H9 (cell line): Measurements from ENCODE around the gene MND1. TPM values are rescaled to one million over a fixed set of nuclear protein-coding genes. Genes with fewer than 3 reads are reported as not detected.

Experiments
- DNase-seq: peaks from one replicate; pipeline ENCODE4 v3.0.0-alpha.2; 2017
- H2AFZ ChIP-seq: one replicate; pipeline ENCODE4 v1.6.1; 2013; ENCODE audit warnings: mild to moderate bottlenecking, low read length, control low read depth, moderate library complexity
- H2AK5ac ChIP-seq: 2 replicates; pipeline ENCODE4 v1.6.1; 2013; ENCODE audit warnings: low read length, control low read depth, mixed read lengths; ENCODE audit not compliant: insufficient read length
- H2BK120ac ChIP-seq: one replicate; pipeline ENCODE4 v1.6.1; 2013; ENCODE audit warnings: low read depth, mild to moderate bottlenecking, low read length, control low read depth, inconsistent platforms; ENCODE audit not compliant: poor library complexity, severe bottlenecking
- H2BK12ac ChIP-seq: 2 replicates; pipeline ENCODE4 v1.6.1; 2013; ENCODE audit warnings: low read length, control low read depth, mixed read lengths, low read depth; ENCODE audit not compliant: insufficient read length
- H2BK15ac ChIP-seq: 2 replicates; pipeline ENCODE4 v1.6.1; 2013; ENCODE audit warnings: low read depth, low read length, control low read depth
- H2BK20ac ChIP-seq: one replicate; pipeline ENCODE4 v1.6.1; 2013; ENCODE audit warnings: low read depth, mild to moderate bottlenecking, low read length, control low read depth, inconsistent platforms; ENCODE audit not compliant: poor library complexity, severe bottlenecking
- H2BK5ac ChIP-seq: 2 replicates; pipeline ENCODE4 v1.6.1; 2013; ENCODE audit warnings: low read length, control low read depth, mixed read lengths; ENCODE audit not compliant: insufficient read length
- H3K14ac ChIP-seq: 2 replicates; pipeline ENCODE4 v1.6.1; 2013; ENCODE audit warnings: low read length, control low read depth; ENCODE audit not compliant: insufficient read depth
- H3K18ac ChIP-seq: 2 replicates; pipeline ENCODE4 v1.6.1; 2013; ENCODE audit warnings: low read depth, mild to moderate bottlenecking, mixed read lengths, low read length, control low read depth; ENCODE audit not compliant: insufficient read length
- H3K23ac ChIP-seq: 2 replicates; pipeline ENCODE4 v1.6.1; 2013; ENCODE audit warnings: low read length, control low read depth, mixed read lengths, low read depth; ENCODE audit not compliant: insufficient read length
- H3K23me2 ChIP-seq: 2 replicates; pipeline ENCODE4 v1.6.1; 2013; ENCODE audit warnings: low read depth, mild to moderate bottlenecking, mixed read lengths, low read length, control low read depth; ENCODE audit not compliant: insufficient read length, poor library complexity, severe bottlenecking
- H3K27ac ChIP-seq: 2 replicates; pipeline ENCODE4 v1.5.1; 2013; ENCODE audit warnings: low read length, control low read depth, mixed read lengths, low read depth; ENCODE audit not compliant: insufficient read length
- H3K27me3 ChIP-seq: 2 replicates; pipeline ENCODE4 v1.6.1; 2013; ENCODE audit warnings: low read length, control low read depth, inconsistent platforms; ENCODE audit not compliant: insufficient read depth
- H3K4ac ChIP-seq: 2 replicates; pipeline ENCODE4 v1.6.1; 2013; ENCODE audit warnings: low read depth, mild to moderate bottlenecking, control low read depth, inconsistent platforms, low read length, moderate library complexity
- H3K4me1 ChIP-seq: 2 replicates; pipeline ENCODE4 v1.6.1; 2013; ENCODE audit warnings: low read length, control low read depth, inconsistent platforms; ENCODE audit not compliant: insufficient read depth
- H3K4me2 ChIP-seq: 2 replicates; pipeline ENCODE4 v1.6.1; 2013; ENCODE audit warnings: low read length, control low read depth, mixed read lengths; ENCODE audit not compliant: insufficient read length, insufficient read depth
- H3K56ac ChIP-seq: 2 replicates; pipeline ENCODE4 v1.6.1; 2013; ENCODE audit warnings: low read depth, mild to moderate bottlenecking, mixed read lengths, low read length, control low read depth; ENCODE audit not compliant: insufficient read length
- H3K79me1 ChIP-seq: 2 replicates; pipeline ENCODE4 v1.6.1; 2013; ENCODE audit warnings: low read depth, mild to moderate bottlenecking, moderate library complexity, low read length, control low read depth, inconsistent platforms; ENCODE audit not compliant: insufficient read depth, poor library complexity, severe bottlenecking
- H3K79me2 ChIP-seq: 2 replicates; pipeline ENCODE4 v1.6.1; 2013; ENCODE audit warnings: low read length, control low read depth, inconsistent platforms; ENCODE audit not compliant: insufficient read depth
- H3K9ac ChIP-seq: 2 replicates; pipeline ENCODE4 v1.6.1; 2013; ENCODE audit warnings: low read length, control low read depth, mixed read lengths; ENCODE audit not compliant: insufficient read length; ENCODE audit errors: extremely low read depth
- H3K9me3 ChIP-seq: one replicate; pipeline ENCODE4 v1.6.1; 2013; ENCODE audit warnings: low read depth, low read length, inconsistent platforms; ENCODE audit not compliant: control insufficient read depth
- H3T11ph ChIP-seq: one replicate; pipeline ENCODE4 v1.6.1; 2013; ENCODE audit warnings: mild to moderate bottlenecking, low read length, control low read depth, inconsistent platforms
- H4K20me1 ChIP-seq: one replicate; pipeline ENCODE4 v1.6.1; 2013; ENCODE audit not compliant: control insufficient read depth, insufficient read length, insufficient read depth
- H4K5ac ChIP-seq: 2 replicates; pipeline ENCODE4 v1.6.1; 2013; ENCODE audit warnings: low read depth, mild to moderate bottlenecking, mixed read lengths, low read length, control low read depth; ENCODE audit not compliant: insufficient read length
- H4K8ac ChIP-seq: replicated peaks from 2 replicates; pipeline ENCODE4 v1.6.1; 2013; ENCODE audit warnings: low read length, control low read depth, mixed read lengths, low read depth; ENCODE audit not compliant: insufficient read length
- H4K91ac ChIP-seq: 2 replicates; pipeline ENCODE4 v1.6.1; 2013; ENCODE audit warnings: low read depth, mild to moderate bottlenecking, moderate library complexity, mixed read lengths, low read length, control low read depth; ENCODE audit not compliant: insufficient read length
- H3K27ac Mint-ChIP-seq, 3 experiments: 2 replicates in 2 of 3; 3 replicates in 1 of 3; pipeline ENCODE4 v1.8.0; 2020 to 2021; ENCODE audit warnings: mixed read lengths in 3 of 3, mild to moderate bottlenecking in 1 of 3, moderate library complexity in 1 of 3
- H3K27me3 Mint-ChIP-seq: 2 replicates; pipeline ENCODE4 v1.8.0; 2021; ENCODE audit warnings: low read depth, mild to moderate bottlenecking, moderate library complexity, mixed read lengths
- H3K36me3 Mint-ChIP-seq, 3 experiments: 2 replicates in 2 of 3; 3 replicates in 1 of 3; pipeline ENCODE4 v1.8.0; 2020 to 2021; ENCODE audit warnings: low read depth in 3 of 3, mixed read lengths in 3 of 3; ENCODE audit not compliant: insufficient read depth in 1 of 3
- H3K4me1 Mint-ChIP-seq, 2 experiments: 2 replicates each; pipeline ENCODE4 v1.8.0; 2020; ENCODE audit warnings: mixed read lengths in 2 of 2
- H3K4me3 Mint-ChIP-seq, 2 experiments: 2 replicates in 1 of 2; 3 replicates in 1 of 2; pipeline ENCODE4 v1.8.0; 2020 to 2021; ENCODE audit warnings: mild to moderate bottlenecking in 2 of 2, mixed read lengths in 2 of 2, moderate library complexity in 1 of 2
- H3K9me3 Mint-ChIP-seq, 2 experiments: 2 replicates in 1 of 2; 3 replicates in 1 of 2; pipeline ENCODE4 v1.8.0; 2020; ENCODE audit warnings: mild to moderate bottlenecking in 2 of 2, mixed read lengths in 2 of 2, moderate library complexity in 1 of 2
- WGBS: extraction: QIAGEN DNeasy Blood & Tissue Kit; methylation state at CpG from one replicate; pipeline ENCODE4 v1.1.7; 2013; ENCODE audit warnings: missing lambda C conversion rate, low lambda C conversion rate, mixed read lengths; ENCODE audit not compliant: insufficient read length; ENCODE audit errors: extremely low coverage; 5-methylcytosine and 5-hydroxymethylcytosine counted together
- total RNA-seq: library from RNA; stranded (reverse); gene quantifications from 2 replicates; pipeline ENCODE4 v1.2.1, GENCODE V29; 2021
- TF ChIP-seq, protein P1 (sequence below): fragments of 200-600 bp; sonication (generic); conservative IDR thresholded peaks from 3 replicates; pipeline ENCODE4 v1.8.0; 2021; ENCODE audit warnings: antibody characterized with exemption, mild to moderate bottlenecking

Gene MND1
- total RNA-seq, 1 experiment from 2014 or later, result 21.0 TPM

DNA sequence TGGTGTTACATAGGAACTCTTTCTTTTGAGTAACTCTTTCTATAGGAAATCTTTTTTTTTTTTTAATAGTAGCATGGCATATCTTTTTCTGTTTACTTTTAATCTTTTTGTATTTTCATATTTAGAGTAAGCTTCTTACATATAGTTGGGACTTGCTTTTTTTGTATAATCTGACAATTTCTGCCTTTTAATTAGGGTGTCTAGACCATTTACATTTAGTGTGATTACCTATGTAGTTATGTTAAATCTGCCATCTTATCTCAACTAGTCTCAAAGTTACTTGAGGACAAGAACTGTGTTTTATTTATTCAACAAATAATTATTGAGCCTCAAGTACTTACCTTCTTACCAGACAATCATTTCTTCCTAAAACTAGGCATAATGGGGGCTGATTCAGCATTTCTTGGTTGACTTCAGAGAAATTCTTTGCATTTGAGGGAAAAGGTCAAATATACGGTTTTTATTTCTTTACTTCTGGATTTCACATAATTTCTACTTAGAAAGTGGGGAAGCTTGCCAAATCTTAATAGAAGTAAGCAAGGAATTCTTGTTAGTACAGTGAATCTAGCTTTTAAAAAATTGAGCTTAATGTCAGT is 28.6 kb downstream of the MND1 start:
- Mint-ChIP-seq H3K4me3 (no peak overlapping the region), H3K36me3 (peaks cover 36 to 43% (median 41%) of the 10 kb centered on the region in 3 experiments), H3K27me3 (no peaks in the 10 kb centered on the region), H3K27ac (no peak overlapping the region), H3K4me1 (no peaks in the 10 kb centered on the region), H3K9me3 (peaks cover 0 to 7% of the 10 kb centered on the region in 2 experiments; a peak in 4 of 5 replicates)
- no peak for DNase-seq
- Histone ChIP-seq H2BK120ac (no peak overlapping the region), H2AK5ac (no peak overlapping the region), H3K27ac (no peak overlapping the region), H3K18ac (no peak overlapping the region), H4K8ac (no peak overlapping the region), H2BK12ac (no peak overlapping the region), H3K23ac (no peak overlapping the region), H3K56ac (no peak overlapping the region), H4K91ac (no peak overlapping the region), H3T11ph (no peak overlapping the region), H2AFZ (no peak overlapping the region), H3K4ac (no peak overlapping the region), H3K4me1 (no peaks in the 10 kb centered on the region), H3K9ac (no peak overlapping the region), H3K79me2 (no peaks in the 10 kb centered on the region), H4K20me1 (no peaks in the 10 kb centered on the region), H2BK20ac (no peak overlapping the region), H2BK5ac (no peak overlapping the region), H3K4me2 (no peak overlapping the region), H3K23me2 (no peaks in the 10 kb centered on the region), H2BK15ac (no peak overlapping the region), H3K9me3 (no peaks in the 10 kb centered on the region), H3K27me3 (no peaks in the 10 kb centered on the region), H3K14ac (no peak overlapping the region), H3K79me1 (no peaks in the 10 kb centered on the region), H4K5ac (no peak overlapping the region)
- no CpG with 5 or more reads among the region's 1 CpG for WGBS
- TF ChIP-seq, protein P1, sequence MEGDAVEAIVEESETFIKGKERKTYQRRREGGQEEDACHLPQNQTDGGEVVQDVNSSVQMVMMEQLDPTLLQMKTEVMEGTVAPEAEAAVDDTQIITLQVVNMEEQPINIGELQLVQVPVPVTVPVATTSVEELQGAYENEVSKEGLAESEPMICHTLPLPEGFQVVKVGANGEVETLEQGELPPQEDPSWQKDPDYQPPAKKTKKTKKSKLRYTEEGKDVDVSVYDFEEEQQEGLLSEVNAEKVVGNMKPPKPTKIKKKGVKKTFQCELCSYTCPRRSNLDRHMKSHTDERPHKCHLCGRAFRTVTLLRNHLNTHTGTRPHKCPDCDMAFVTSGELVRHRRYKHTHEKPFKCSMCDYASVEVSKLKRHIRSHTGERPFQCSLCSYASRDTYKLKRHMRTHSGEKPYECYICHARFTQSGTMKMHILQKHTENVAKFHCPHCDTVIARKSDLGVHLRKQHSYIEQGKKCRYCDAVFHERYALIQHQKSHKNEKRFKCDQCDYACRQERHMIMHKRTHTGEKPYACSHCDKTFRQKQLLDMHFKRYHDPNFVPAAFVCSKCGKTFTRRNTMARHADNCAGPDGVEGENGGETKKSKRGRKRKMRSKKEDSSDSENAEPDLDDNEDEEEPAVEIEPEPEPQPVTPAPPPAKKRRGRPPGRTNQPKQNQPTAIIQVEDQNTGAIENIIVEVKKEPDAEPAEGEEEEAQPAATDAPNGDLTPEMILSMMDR, result no peak
